ENCODE data around the gene OR1E2.
"Not testable (repeated sequence)": the region's sequence is repeated elsewhere in the genome, so short reads cannot be mapped to it uniquely, and the experiment has no call there.

GRCh38 chr17:3403856-3404255 is 29.8 kb downstream of the OR1E2 start:
- TF ChIP-seq, protein P1, sequence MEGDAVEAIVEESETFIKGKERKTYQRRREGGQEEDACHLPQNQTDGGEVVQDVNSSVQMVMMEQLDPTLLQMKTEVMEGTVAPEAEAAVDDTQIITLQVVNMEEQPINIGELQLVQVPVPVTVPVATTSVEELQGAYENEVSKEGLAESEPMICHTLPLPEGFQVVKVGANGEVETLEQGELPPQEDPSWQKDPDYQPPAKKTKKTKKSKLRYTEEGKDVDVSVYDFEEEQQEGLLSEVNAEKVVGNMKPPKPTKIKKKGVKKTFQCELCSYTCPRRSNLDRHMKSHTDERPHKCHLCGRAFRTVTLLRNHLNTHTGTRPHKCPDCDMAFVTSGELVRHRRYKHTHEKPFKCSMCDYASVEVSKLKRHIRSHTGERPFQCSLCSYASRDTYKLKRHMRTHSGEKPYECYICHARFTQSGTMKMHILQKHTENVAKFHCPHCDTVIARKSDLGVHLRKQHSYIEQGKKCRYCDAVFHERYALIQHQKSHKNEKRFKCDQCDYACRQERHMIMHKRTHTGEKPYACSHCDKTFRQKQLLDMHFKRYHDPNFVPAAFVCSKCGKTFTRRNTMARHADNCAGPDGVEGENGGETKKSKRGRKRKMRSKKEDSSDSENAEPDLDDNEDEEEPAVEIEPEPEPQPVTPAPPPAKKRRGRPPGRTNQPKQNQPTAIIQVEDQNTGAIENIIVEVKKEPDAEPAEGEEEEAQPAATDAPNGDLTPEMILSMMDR (IDR thresholded peaks at IDR 0.05; ENCODE audit: low read depth, low read length, poor library complexity, severe bottlenecking) = not testable (repeated sequence)
- not testable (repeated sequence) for TF ChIP-seq EZH2phosphoT487 (IDR thresholded peaks at IDR 0.05; ENCODE audit: borderline replicate concordance, low read length)
